ENCODE data around the gene C1orf35. TPM values are rescaled to one million over a fixed set of nuclear protein-coding genes. Genes with fewer than 3 reads are reported as not detected.

C1orf35 gene
- total RNA-seq, 1 experiment from 2014 or later = 31.0 TPM

GRCh38 chr1:228063251-228064191, 39.6 kb downstream of the C1orf35 start:
- Mint-ChIP-seq H3K4me1 (peaks cover 5 to 7% of the 10 kb centered on the region in 2 experiments; a peak in 3 of 4 replicates), H3K27ac (no peak overlapping the region), H3K4me3 (no peak overlapping the region; a peak in 1 of 5 replicates), H3K27me3 (ENCODE audit: low read depth) (peaks cover 86% of the 10 kb centered on the region), H3K9me3 (no peaks in the 10 kb centered on the region; a peak in 1 of 5 replicates), H3K36me3 (ENCODE audit: insufficient read depth in 1 of 3, low read depth in 3 of 3) (no peaks in the 10 kb centered on the region; a peak in 1 of 7 replicates)
- no peak overlapping the region for H2AK5ac ChIP-seq (ENCODE audit: insufficient read length, low read length)
- H3K27me3 ChIP-seq (ENCODE audit: insufficient read depth, low read length) = peaks cover 36% of the 10 kb centered on the region
- H3K14ac ChIP-seq (ENCODE audit: insufficient read depth, low read length) = no peak overlapping the region; the same call in 1 of the 2 replicates
- no CpG with 5 or more reads among the region's 15 CpGs for WGBS (ENCODE audit: extremely low coverage, insufficient read length, low lambda C conversion rate)
- no peak overlapping the region for H2BK12ac ChIP-seq (ENCODE audit: insufficient read length, low read depth, low read length)
- H3K9ac ChIP-seq (ENCODE audit: extremely low read depth, insufficient read length, low read length) = no peak overlapping the region
- H3K56ac ChIP-seq (ENCODE audit: insufficient read length, low read depth, low read length) = no peak overlapping the region
- H3K27ac ChIP-seq (ENCODE audit: insufficient read length, low read depth, low read length) = no peak overlapping the region
- no peaks in the 10 kb centered on the region for H3K79me2 ChIP-seq (ENCODE audit: insufficient read depth, low read length)
- no peak for DNase-seq
- H4K8ac ChIP-seq (replicated peaks; ENCODE audit: insufficient read length, low read depth, low read length) = no peak overlapping the region
- no peak overlapping the region for H3T11ph ChIP-seq (ENCODE audit: low read length)
- H4K20me1 ChIP-seq (ENCODE audit: control insufficient read depth, insufficient read depth, insufficient read length) = no peaks in the 10 kb centered on the region
- no peak overlapping the region for H2BK20ac ChIP-seq (ENCODE audit: low read depth, low read length, poor library complexity, severe bottlenecking)
- H2BK5ac ChIP-seq (ENCODE audit: insufficient read length, low read length) = no peak overlapping the region
- no peaks in the 10 kb centered on the region for H3K79me1 ChIP-seq (ENCODE audit: insufficient read depth, low read depth, low read length, poor library complexity, severe bottlenecking)
- no peak overlapping the region for H3K4ac ChIP-seq (ENCODE audit: low read depth, low read length)
- no peak overlapping the region for H3K18ac ChIP-seq (ENCODE audit: insufficient read length, low read depth, low read length)
- no peak overlapping the region for H2AFZ ChIP-seq (ENCODE audit: low read length)
- H3K23ac ChIP-seq (ENCODE audit: insufficient read length, low read depth, low read length) = no peak overlapping the region
- H3K4me1 ChIP-seq (ENCODE audit: insufficient read depth, low read length) = no peaks in the 10 kb centered on the region
- no peak overlapping the region for H2BK15ac ChIP-seq (ENCODE audit: low read depth, low read length)
- no peak for TF ChIP-seq CTCF (conservative IDR thresholded peaks at IDR 0.05)
- H4K91ac ChIP-seq (ENCODE audit: insufficient read length, low read depth, low read length) = no peak overlapping the region
- no peak overlapping the region for H3K4me2 ChIP-seq (ENCODE audit: insufficient read depth, insufficient read length, low read length)
- H3K9me3 ChIP-seq (ENCODE audit: control insufficient read depth, low read depth, low read length) = no peaks in the 10 kb centered on the region
- H3K23me2 ChIP-seq (ENCODE audit: insufficient read length, low read depth, low read length, poor library complexity, severe bottlenecking) = peaks cover 19% of the 10 kb centered on the region
- H2BK120ac ChIP-seq (ENCODE audit: low read depth, low read length, poor library complexity, severe bottlenecking) = no peak overlapping the region
- H4K5ac ChIP-seq (ENCODE audit: insufficient read length, low read depth, low read length) = no peak overlapping the region
